CD4-positive, alpha-beta memory T cell (primary cell): ENCODE results near the gene INPP5A. TPM values are rescaled to one million over a fixed set of nuclear protein-coding genes. Genes with fewer than 3 reads are reported as not detected.

Experiments
- CTCF ChIA-PET: fragments of 350-600 bp; sonication (Branson Sonifier 250); formaldehyde crosslinking; loops from one replicate; lab custom pipeline; 2021; ENCODE audit warnings: inconsistent platforms; ENCODE audit not compliant: partially characterized antibody; lab: Charles Lee
- POLR2A ChIA-PET: fragments of 350-600 bp; sonication (Branson Sonifier 250); formaldehyde crosslinking; loops from one replicate; lab custom pipeline; 2021; ENCODE audit not compliant: partially characterized antibody; lab: Charles Lee
- DNase-seq, 5 donors: peaks; one replicate each; pipeline versions ENCODE4 v3.0.0 to v3.0.0-alpha.2; 2020 to 2022; ENCODE audit warnings: mixed read lengths in 1 of 5
- H3K27ac ChIP-seq: one replicate; pipeline ENCODE4 v1.7.0; 2013; ENCODE audit warnings: low read depth, low read length
- H3K27me3 ChIP-seq: 2 replicates; pipeline ENCODE4 v1.7.0; 2013; ENCODE audit warnings: mild to moderate bottlenecking, low read length, moderate library complexity; ENCODE audit not compliant: insufficient read depth
- H3K36me3 ChIP-seq: 2 replicates; pipeline ENCODE4 v1.7.0; 2013; ENCODE audit warnings: mild to moderate bottlenecking, low read length, moderate library complexity; ENCODE audit not compliant: insufficient read depth
- H3K4me1 ChIP-seq: 2 replicates; pipeline ENCODE4 v1.7.0; 2013; ENCODE audit warnings: mild to moderate bottlenecking, low read length, moderate library complexity; ENCODE audit not compliant: insufficient read depth
- H3K4me3 ChIP-seq, 2 donors: one replicate each; pipeline ENCODE4 v1.7.0; 2013; ENCODE audit warnings: low read length in 2 of 2, mild to moderate bottlenecking in 1 of 2
- H3K9me3 ChIP-seq, 2 donors: one replicate each; pipeline ENCODE4 v1.7.0; 2013; ENCODE audit warnings: low read length in 2 of 2, control low read depth in 1 of 2; ENCODE audit not compliant: control insufficient read depth in 1 of 2
- H3K27ac Mint-ChIP-seq, 7 donors: one replicate each; pipeline ENCODE4 v1.8.0; 2020 to 2021; ENCODE audit warnings: mixed read lengths in 7 of 7, mild to moderate bottlenecking in 6 of 7, inconsistent platforms in 3 of 7, moderate library complexity in 3 of 7
- H3K27me3 Mint-ChIP-seq, 2 donors: one replicate each; pipeline ENCODE4 v1.8.0; 2020 to 2021; ENCODE audit warnings: mixed read lengths in 2 of 2
- H3K36me3 Mint-ChIP-seq, 2 donors: one replicate each; pipeline ENCODE4 v1.8.0; 2020 to 2021; ENCODE audit warnings: mixed read lengths in 2 of 2, inconsistent platforms in 1 of 2, mild to moderate bottlenecking in 1 of 2
- H3K4me1 Mint-ChIP-seq, 4 donors: one replicate each; pipeline ENCODE4 v1.8.0; 2020 to 2021; ENCODE audit warnings: mixed read lengths in 4 of 4, mild to moderate bottlenecking in 1 of 4
- H3K4me3 Mint-ChIP-seq, 8 donors: one replicate each; pipeline ENCODE4 v1.8.0; 2020 to 2021; ENCODE audit warnings: mixed read lengths in 8 of 8, mild to moderate bottlenecking in 7 of 8, moderate library complexity in 6 of 8, inconsistent platforms in 3 of 8
- H3K9me3 Mint-ChIP-seq, 8 donors: one replicate each; pipeline ENCODE4 v1.8.0; 2020 to 2021; ENCODE audit warnings: mixed read lengths in 8 of 8, mild to moderate bottlenecking in 5 of 8, inconsistent platforms in 3 of 8, moderate library complexity in 1 of 8
- intact Hi-C: fragments of 100-400 bp; cut with micrococcal nuclease; formaldehyde crosslinking; loops from one replicate; pipeline ENCODE4 v1.15.1; 2023
- polyA plus RNA-seq, 2 donors: library from polyadenylated mRNA; unstranded; fragments of 300-500 nt; fragmentation: Illumina TruSeq; gene quantifications; one replicate each; pipeline ENCODE4 v1.2.3, GENCODE V29; 2021
- total RNA-seq, 2 experiments: library from RNA; stranded (reverse); gene quantifications; one replicate each; pipeline ENCODE4 v1.2.3, GENCODE V29; 2021

INPP5A gene
- total and polyA plus RNA-seq, 4 experiments from 2014 or later = 0.61 to 19.3 (median 10.8) TPM

- no peaks in the 10 kb centered on the region for H3K27me3 ChIP-seq
- Mint-ChIP-seq H3K36me3 (peaks cover 2 to 10% of the 10 kb centered on the region in 2 donors), H3K27me3 (no peaks in the 10 kb centered on the region), H3K27ac (no peak overlapping the region), H3K4me3 (no peak overlapping the region), H3K4me1 (peaks cover 22 to 56% (median 40%) of the 10 kb centered on the region in 4 donors), H3K9me3 (no peaks in the 10 kb centered on the region)
- H3K36me3 ChIP-seq = no peaks in the 10 kb centered on the region
- CTCF ChIA-PET = no interaction called here
- intact Hi-C loops = no loop called here
- no peak overlapping the region for H3K4me3 ChIP-seq
- POLR2A ChIA-PET = no interaction called here
- H3K9me3 ChIP-seq = no peaks in the 10 kb centered on the region
- no peak for DNase-seq
- H3K4me1 ChIP-seq = peaks cover 7% of the 10 kb centered on the region
- H3K27ac ChIP-seq = no peak overlapping the region
Measured at GRCh38 chr10:132578287-132578951, 40.8 kb downstream of the INPP5A start.

DNA sequence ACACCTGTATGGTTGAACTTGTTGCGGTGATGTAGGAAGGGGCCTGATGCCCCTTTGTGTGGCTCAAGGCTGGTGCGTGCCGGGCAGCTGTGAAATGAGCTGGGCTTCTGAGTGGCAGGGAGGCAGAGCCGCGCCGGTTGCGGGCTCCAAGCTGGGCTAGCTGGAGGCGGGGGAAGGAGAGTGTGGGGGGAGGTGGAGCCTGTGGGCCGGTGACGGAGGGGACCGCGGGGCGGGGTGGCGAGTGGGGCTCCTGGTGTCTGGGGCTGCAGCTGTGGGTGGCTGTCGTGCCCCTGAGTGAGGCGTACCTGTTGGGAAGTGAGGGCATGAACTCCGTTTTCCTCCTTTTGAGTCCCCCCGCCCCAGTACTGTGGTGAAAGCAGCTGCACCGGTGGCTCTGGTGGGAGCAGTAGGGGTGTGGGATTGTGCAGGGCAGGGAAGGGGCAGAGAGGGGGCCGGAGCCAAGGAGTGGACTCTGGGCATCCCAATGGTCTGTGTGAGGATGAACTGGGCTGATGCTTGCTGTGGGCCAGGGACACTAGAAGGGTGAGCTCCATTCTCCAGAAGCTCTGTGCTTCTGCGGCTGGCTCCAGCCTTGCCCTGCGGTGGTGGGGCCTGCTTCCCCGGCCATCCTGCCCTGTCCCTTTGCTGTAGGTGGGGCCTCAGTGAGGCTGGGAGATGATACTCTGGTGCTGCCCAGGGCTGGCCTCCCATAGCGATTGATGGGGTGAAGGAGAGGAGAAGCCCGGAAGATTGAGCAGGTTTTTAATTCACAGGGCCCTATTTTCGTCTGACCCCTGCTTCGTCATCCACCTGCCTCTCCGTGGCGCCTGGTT lies 41.7 kb downstream of the INPP5A start:
- Mint-ChIP-seq H3K36me3 (peaks cover 2 to 10% of the 10 kb centered on the region in 2 donors), H3K9me3 (no peaks in the 10 kb centered on the region), H3K4me3 (no peak overlapping the region), H3K4me1 (peaks cover 24 to 59% (median 42%) of the 10 kb centered on the region in 4 donors), H3K27ac (peak overlapping the region in 1 of 7 donors; percentile 18), H3K27me3 (no peaks in the 10 kb centered on the region)
- Histone ChIP-seq H3K4me1 (peaks cover 7% of the 10 kb centered on the region), H3K36me3 (no peaks in the 10 kb centered on the region), H3K4me3 (no peak overlapping the region), H3K27ac (no peak overlapping the region), H3K9me3 (no peaks in the 10 kb centered on the region), H3K27me3 (no peaks in the 10 kb centered on the region)
- ChIA-PET POLR2A (no interaction called here), CTCF (no interaction called here)
- intact Hi-C loops = no loop called here
- DNase-seq = no peak

DNA sequence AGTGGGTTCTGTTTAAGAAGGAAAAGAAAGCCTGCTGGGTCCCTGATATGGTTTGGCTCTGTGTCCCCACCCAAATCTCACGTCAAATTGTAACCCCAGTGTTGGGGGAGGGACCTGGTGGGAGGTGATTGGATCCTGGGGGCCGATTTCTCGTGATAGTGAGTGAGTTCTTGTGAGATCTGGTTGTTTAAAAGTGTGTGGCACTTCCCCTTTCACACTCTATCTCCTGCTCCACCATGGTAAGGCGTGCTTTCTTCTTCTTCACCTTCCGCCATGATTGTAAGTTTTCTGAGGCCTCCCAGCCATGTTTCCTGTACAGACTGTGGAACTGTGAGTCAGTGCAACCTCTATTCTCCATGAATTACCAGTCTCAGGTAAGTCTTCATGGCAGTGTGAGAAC lies 42.6 kb downstream of the INPP5A start:
- Histone ChIP-seq H3K4me3 (no peak overlapping the region), H3K9me3 (no peaks in the 10 kb centered on the region), H3K36me3 (no peaks in the 10 kb centered on the region), H3K4me1 (peaks cover 7% of the 10 kb centered on the region), H3K27me3 (no peaks in the 10 kb centered on the region), H3K27ac (no peak overlapping the region)
- H3K4me3 Mint-ChIP-seq = peak overlapping the region in 1 of 8 donors; percentile 23
- H3K4me1 Mint-ChIP-seq = peaks cover 23 to 58% (median 41%) of the 10 kb centered on the region in 4 donors
- H3K27ac Mint-ChIP-seq = peak overlapping the region in 2 of 7 donors; percentile 62 to 76
- H3K36me3 Mint-ChIP-seq = peaks cover 2 to 10% of the 10 kb centered on the region in 2 donors
- no peaks in the 10 kb centered on the region for H3K9me3 Mint-ChIP-seq
- ChIA-PET CTCF (interaction anchor here (1.1 kb wide), 1 partner anchor 8 kb away, joined by 3 read pairs; no protein-coding TSS in a partner anchor), POLR2A (interaction anchor here (1.0 kb wide), 1 partner anchor 8 kb away, joined by 3 read pairs; no protein-coding TSS in a partner anchor)
- intact Hi-C loops = no loop called here
- no peaks in the 10 kb centered on the region for H3K27me3 Mint-ChIP-seq
- no peak for DNase-seq

DNA sequence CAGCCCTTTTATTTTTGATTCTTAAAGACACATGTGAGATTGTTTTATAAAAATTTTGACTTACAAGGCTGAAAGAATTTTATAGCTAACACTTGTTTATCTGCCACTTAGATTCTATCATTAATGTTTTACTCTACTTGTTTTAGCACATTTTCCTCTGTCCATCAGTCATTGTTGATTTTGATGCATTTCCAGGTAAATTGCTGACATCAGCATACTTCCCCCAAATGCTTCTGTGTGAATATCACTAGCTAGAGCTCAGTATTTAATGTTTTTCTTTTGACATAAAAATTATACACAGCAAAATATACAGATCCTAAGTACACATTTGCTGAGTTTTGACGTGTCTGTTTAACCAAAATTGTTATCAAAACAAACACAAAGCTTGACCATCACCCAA lies 43.0 kb downstream of the INPP5A start:
- Mint-ChIP-seq H3K36me3 (peaks cover 2 to 10% of the 10 kb centered on the region in 2 donors), H3K27ac (no peak overlapping the region), H3K9me3 (no peaks in the 10 kb centered on the region), H3K4me3 (no peak overlapping the region), H3K27me3 (no peaks in the 10 kb centered on the region), H3K4me1 (peaks cover 18 to 53% (median 40%) of the 10 kb centered on the region in 4 donors)
- no peak for DNase-seq
- H3K27ac ChIP-seq = no peak overlapping the region
- H3K9me3 ChIP-seq = no peaks in the 10 kb centered on the region
- H3K27me3 ChIP-seq = no peaks in the 10 kb centered on the region
- ChIA-PET POLR2A (interaction anchor here (1.0 kb wide), 1 partner anchor 9 kb away, joined by 3 read pairs; no protein-coding TSS in a partner anchor), CTCF (interaction anchor here (1.1 kb wide), 1 partner anchor 9 kb away, joined by 3 read pairs; no protein-coding TSS in a partner anchor)
- intact Hi-C loops = no loop called here
- peaks cover 7% of the 10 kb centered on the region for H3K4me1 ChIP-seq
- H3K4me3 ChIP-seq = no peak overlapping the region
- H3K36me3 ChIP-seq = no peaks in the 10 kb centered on the region

GRCh38 chr10:132582137-132582536 lies 44.5 kb downstream of the INPP5A start:
- Mint-ChIP-seq H3K4me3 (no peak overlapping the region), H3K4me1 (peaks cover 20 to 53% (median 39%) of the 10 kb centered on the region in 4 donors), H3K9me3 (no peaks in the 10 kb centered on the region), H3K27me3 (no peaks in the 10 kb centered on the region), H3K27ac (no peak overlapping the region), H3K36me3 (peaks cover 2 to 14% of the 10 kb centered on the region in 2 donors)
- peaks cover 3% of the 10 kb centered on the region for H3K4me1 ChIP-seq
- no peaks in the 10 kb centered on the region for H3K27me3 ChIP-seq
- no peak overlapping the region for H3K4me3 ChIP-seq
- H3K36me3 ChIP-seq = no peaks in the 10 kb centered on the region
- no peak for DNase-seq
- no peaks in the 10 kb centered on the region for H3K9me3 ChIP-seq
- intact Hi-C loops = no loop called here
- no peak overlapping the region for H3K27ac ChIP-seq
- CTCF ChIA-PET = no interaction called here
- POLR2A ChIA-PET = no interaction called here

GRCh38 chr10:132582771-132583170 lies 45.2 kb downstream of the INPP5A start:
- Mint-ChIP-seq H3K4me3 (no peak overlapping the region), H3K9me3 (no peaks in the 10 kb centered on the region), H3K27ac (no peak overlapping the region), H3K4me1 (peaks cover 21 to 51% (median 37%) of the 10 kb centered on the region in 4 donors), H3K36me3 (peaks cover 2 to 14% of the 10 kb centered on the region in 2 donors), H3K27me3 (no peaks in the 10 kb centered on the region)
- H3K9me3 ChIP-seq = no peaks in the 10 kb centered on the region
- no peak overlapping the region for H3K4me3 ChIP-seq
- H3K27ac ChIP-seq = no peak overlapping the region
- no peaks in the 10 kb centered on the region for H3K4me1 ChIP-seq
- no peaks in the 10 kb centered on the region for H3K27me3 ChIP-seq
- CTCF ChIA-PET = no interaction called here
- no peaks in the 10 kb centered on the region for H3K36me3 ChIP-seq
- no peak for DNase-seq
- intact Hi-C loops = no loop called here
- POLR2A ChIA-PET = no interaction called here

- intact Hi-C loops = no loop called here
- H3K4me1 Mint-ChIP-seq = peaks cover 24 to 50% (median 36%) of the 10 kb centered on the region in 4 donors
- CTCF ChIA-PET = no interaction called here
- H3K9me3 ChIP-seq = no peaks in the 10 kb centered on the region
- no peak for DNase-seq
- POLR2A ChIA-PET = no interaction called here
- no peaks in the 10 kb centered on the region for H3K27me3 ChIP-seq
- no peaks in the 10 kb centered on the region for H3K36me3 ChIP-seq
- H3K9me3 Mint-ChIP-seq = no peaks in the 10 kb centered on the region
- H3K4me1 ChIP-seq = peaks cover 6% of the 10 kb centered on the region
- H3K36me3 Mint-ChIP-seq = peaks cover 2 to 14% of the 10 kb centered on the region in 2 donors
- H3K4me3 ChIP-seq = no peak overlapping the region
- H3K27ac Mint-ChIP-seq = no peak overlapping the region
- H3K27me3 Mint-ChIP-seq = no peaks in the 10 kb centered on the region
- H3K27ac ChIP-seq = no peak overlapping the region
- H3K4me3 Mint-ChIP-seq = no peak overlapping the region
Measured at GRCh38 chr10:132583456-132583855, 45.9 kb downstream of the INPP5A start.
